Endothelial cell of umbilical vein (primary cell): ENCODE results near the gene MGLL.

ENCODE experiments used
- EZH2 ChIP-seq: IDR thresholded peaks from 2 replicates; pipeline ENCODE4 v1.6.1; 2012; ENCODE audit warnings: borderline replicate concordance, low read depth, mild to moderate bottlenecking, moderate library complexity, low read length, inconsistent platforms; ENCODE audit not compliant: severe bottlenecking
- JUN ChIP-seq: IDR thresholded peaks from 2 replicates; pipeline ENCODE4 v1.6.1; 2011; ENCODE audit warnings: borderline replicate concordance, low read depth; ENCODE audit not compliant: insufficient read length, insufficient read depth
- MAX ChIP-seq: IDR thresholded peaks from 2 replicates; pipeline ENCODE4 v1.6.1; 2011; ENCODE audit not compliant: insufficient read depth, insufficient read length
- POLR2A ChIP-seq: IDR thresholded peaks from 2 replicates; pipeline ENCODE4 v1.6.1; 2012; ENCODE audit warnings: low read depth, mild to moderate bottlenecking, control low read depth, low read length
- POLR2AphosphoS5 ChIP-seq: IDR thresholded peaks from 2 replicates; pipeline ENCODE4 v1.6.1; 2012; ENCODE audit warnings: low read depth, mild to moderate bottlenecking, control low read depth, low read length, moderate library complexity; ENCODE audit not compliant: insufficient read depth
- TF ChIP-seq, protein P1 (sequence below), 2 donors: IDR thresholded peaks; 1 replicate in 1 of 2; 2 replicates in 1 of 2; pipeline ENCODE4 v1.5.1; 2011; ENCODE audit warnings: low read length in 2 of 2, mild to moderate bottlenecking in 2 of 2, moderate library complexity in 2 of 2, control low read depth in 1 of 2, inconsistent platforms in 1 of 2, low read depth in 1 of 2; ENCODE audit not compliant: insufficient read depth in 1 of 2; ENCODE audit errors: extremely low read depth in 1 of 2

GRCh38 chr3:127816783-127817405 lies 5.4 kb downstream of the MGLL start:
- TF ChIP-seq JUN (no peak), MAX (no peak), EZH2 (no peak), POLR2AphosphoS5 (no peak), POLR2A (no peak)
- TF ChIP-seq, protein P1, sequence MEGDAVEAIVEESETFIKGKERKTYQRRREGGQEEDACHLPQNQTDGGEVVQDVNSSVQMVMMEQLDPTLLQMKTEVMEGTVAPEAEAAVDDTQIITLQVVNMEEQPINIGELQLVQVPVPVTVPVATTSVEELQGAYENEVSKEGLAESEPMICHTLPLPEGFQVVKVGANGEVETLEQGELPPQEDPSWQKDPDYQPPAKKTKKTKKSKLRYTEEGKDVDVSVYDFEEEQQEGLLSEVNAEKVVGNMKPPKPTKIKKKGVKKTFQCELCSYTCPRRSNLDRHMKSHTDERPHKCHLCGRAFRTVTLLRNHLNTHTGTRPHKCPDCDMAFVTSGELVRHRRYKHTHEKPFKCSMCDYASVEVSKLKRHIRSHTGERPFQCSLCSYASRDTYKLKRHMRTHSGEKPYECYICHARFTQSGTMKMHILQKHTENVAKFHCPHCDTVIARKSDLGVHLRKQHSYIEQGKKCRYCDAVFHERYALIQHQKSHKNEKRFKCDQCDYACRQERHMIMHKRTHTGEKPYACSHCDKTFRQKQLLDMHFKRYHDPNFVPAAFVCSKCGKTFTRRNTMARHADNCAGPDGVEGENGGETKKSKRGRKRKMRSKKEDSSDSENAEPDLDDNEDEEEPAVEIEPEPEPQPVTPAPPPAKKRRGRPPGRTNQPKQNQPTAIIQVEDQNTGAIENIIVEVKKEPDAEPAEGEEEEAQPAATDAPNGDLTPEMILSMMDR (IDR thresholded peaks at IDR 0.05; ENCODE audit: extremely low read depth in 1 of 2, insufficient read depth in 1 of 2, low read depth in 1 of 2, low read length in 2 of 2), result no peak
